CD4-positive, alpha-beta T cell treated with Interleukin-1 beta for 1 hour (primary cell): ENCODE measurements around the gene LIN37.

ENCODE experiments used
- DNase-seq, 2 donors: peaks; one replicate each; pipeline ENCODE4 v3.0.0-alpha.2; 2020 to 2022

LIN37 gene

GRCh38 chr19:35736913-35737886 is 11.2 kb upstream of the LIN37 start:
- DNase-seq = no peak

- no peak for DNase-seq
These were observed 10.1 kb upstream of the LIN37 start for GRCh38 chr19:35738021-35738886.

- no peak for DNase-seq
These were observed 9.5 kb upstream of the LIN37 start for GRCh38 chr19:35738887-35739229.

GRCh38 chr19:35739275-35740107 is 8.9 kb upstream of the LIN37 start:
- DNase-seq = no peak

- no peak for DNase-seq
These were observed 8.3 kb upstream of the LIN37 start for GRCh38 chr19:35740108-35740422.

- peak; percentile 94 for DNase-seq
These were observed 7.8 kb upstream of the LIN37 start for GRCh38 chr19:35740423-35741202.

GRCh38 chr19:35741203-35741515 is 7.2 kb upstream of the LIN37 start:
- no peak for DNase-seq

GRCh38 chr19:35742121-35742724 is 6.2 kb upstream of the LIN37 start, which contains the start of gene IGFLR1:
TSS of gene IGFLR1 (minus strand) at chr19:35742452. CDS start at chr19:35741180, 1,272 bp downstream.
- peak; percentile 78 to 79 for DNase-seq

GRCh38 chr19:35743640-35744429 is 4.5 kb upstream of the LIN37 start:
- DNase-seq = no peak

- DNase-seq = peak; percentile 95 to 96
These were observed 3.7 kb upstream of the LIN37 start for GRCh38 chr19:35744430-35745327.

GRCh38 chr19:35745328-35746086 is 2.9 kb upstream of the LIN37 start, which contains the start of the genes PSENEN and U2AF1L4:
TSS of gene PSENEN (plus strand) at chr19:35745651. CDS start at chr19:35745931, 280 bp downstream.
TSS of gene U2AF1L4 (minus strand) at chr19:35745418. CDS start at chr19:35745391, 27 bp downstream.
- DNase-seq = peak; percentile 99 to 100

- no peak for DNase-seq
These were observed 2.3 kb upstream of the LIN37 start for GRCh38 chr19:35746087-35746462.

- no peak for DNase-seq
These were observed 1.8 kb upstream of the LIN37 start for GRCh38 chr19:35746531-35746930.

- no peak for DNase-seq
These were observed 1.8 kb downstream of the LIN37 start for GRCh38 chr19:35750167-35750566.

GRCh38 chr19:35751839-35752745 is 3.7 kb downstream of the LIN37 start:
- no peak for DNase-seq

- no peak for DNase-seq
These were observed 4.5 kb downstream of the LIN37 start for GRCh38 chr19:35752746-35753350.
